Left hindlimb (tissue), 1 donor: ENCODE measurements around the gene CZIB.
"Not testable (repeated sequence)": the region's sequence is repeated elsewhere in the genome, so short reads cannot be mapped to it uniquely, and the experiment has no call there.

Experiments
- DNase-seq: peaks from one replicate; pipeline ENCODE4 v3.0.0-alpha.2; 2018

Gene CZIB

DNA sequence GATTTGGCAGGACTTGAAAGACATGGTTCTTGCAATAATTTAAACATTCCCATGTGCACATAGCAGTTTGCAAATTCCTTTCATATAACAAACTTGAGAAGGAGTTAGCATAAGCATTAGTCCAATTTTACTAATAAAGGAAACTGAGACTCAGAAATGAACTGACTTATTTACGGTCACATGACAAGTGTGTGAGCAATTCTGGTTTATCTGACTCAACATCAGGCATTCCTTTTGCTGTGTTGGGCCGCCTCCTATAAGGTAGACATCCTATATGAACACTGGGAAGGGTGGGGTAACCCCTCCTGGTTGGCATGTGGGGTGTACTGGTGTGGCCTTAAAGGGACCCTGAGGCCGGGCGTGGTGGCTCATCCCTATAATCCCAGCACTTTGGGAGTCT lies 32.3 kb downstream of the CZIB start:
- no peak for DNase-seq

DNA sequence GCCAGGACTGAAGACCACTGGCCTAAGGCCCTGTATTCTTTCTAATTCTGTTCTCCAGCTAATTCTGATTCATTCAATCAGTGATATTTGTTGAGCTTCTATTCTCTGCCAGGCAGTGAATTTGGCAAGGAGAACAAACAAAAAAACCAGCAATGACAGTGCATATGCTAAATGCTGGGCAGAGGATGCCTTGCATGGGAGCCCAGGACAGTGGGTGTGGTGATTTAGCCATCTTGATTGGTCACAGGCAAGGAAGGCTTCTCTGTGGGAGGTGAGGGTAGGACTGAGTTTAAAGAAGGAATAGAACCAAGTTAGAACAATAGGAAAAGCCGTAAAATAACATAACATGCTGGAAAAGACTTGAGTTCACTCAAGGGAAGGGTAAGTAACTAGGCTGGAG lies 33.0 kb downstream of the CZIB start:
- DNase-seq: no peak

DNA sequence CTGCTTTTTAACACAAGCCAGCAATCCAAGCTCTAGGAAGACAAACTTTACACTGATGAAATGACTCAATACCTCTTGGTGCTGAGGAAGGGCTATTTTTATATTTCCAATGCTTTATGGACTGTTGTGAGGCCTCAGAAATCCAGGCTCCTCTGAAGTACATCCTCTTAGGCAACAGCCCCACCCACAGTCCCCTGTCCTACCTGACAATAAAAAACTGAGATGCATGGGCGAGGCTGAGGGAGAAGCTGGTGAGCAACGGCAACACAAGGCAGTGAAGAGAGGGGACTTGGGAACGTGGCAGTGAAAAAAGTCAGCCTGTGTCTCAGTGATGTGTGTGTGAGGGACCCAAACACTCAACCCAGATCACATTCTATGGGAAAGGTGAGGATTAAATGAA lies 33.9 kb downstream of the CZIB start:
- no peak for DNase-seq

DNA sequence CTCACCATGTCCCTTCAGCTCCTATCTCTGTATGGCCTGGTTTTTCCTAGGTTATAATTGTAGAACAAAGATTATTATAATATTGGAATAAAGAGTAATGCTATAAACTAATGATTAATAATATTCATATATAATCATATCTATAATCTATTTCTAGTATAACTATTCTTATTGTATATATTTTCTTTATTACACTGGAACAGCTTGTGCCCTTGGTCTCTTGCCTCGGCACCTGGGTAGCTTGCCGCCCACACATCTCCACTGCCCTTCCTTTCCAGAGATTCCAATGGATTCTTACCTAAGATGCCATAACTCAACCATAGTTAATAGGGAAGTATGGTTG lies 34.5 kb downstream of the CZIB start:
- not testable (repeated sequence) for DNase-seq

DNA sequence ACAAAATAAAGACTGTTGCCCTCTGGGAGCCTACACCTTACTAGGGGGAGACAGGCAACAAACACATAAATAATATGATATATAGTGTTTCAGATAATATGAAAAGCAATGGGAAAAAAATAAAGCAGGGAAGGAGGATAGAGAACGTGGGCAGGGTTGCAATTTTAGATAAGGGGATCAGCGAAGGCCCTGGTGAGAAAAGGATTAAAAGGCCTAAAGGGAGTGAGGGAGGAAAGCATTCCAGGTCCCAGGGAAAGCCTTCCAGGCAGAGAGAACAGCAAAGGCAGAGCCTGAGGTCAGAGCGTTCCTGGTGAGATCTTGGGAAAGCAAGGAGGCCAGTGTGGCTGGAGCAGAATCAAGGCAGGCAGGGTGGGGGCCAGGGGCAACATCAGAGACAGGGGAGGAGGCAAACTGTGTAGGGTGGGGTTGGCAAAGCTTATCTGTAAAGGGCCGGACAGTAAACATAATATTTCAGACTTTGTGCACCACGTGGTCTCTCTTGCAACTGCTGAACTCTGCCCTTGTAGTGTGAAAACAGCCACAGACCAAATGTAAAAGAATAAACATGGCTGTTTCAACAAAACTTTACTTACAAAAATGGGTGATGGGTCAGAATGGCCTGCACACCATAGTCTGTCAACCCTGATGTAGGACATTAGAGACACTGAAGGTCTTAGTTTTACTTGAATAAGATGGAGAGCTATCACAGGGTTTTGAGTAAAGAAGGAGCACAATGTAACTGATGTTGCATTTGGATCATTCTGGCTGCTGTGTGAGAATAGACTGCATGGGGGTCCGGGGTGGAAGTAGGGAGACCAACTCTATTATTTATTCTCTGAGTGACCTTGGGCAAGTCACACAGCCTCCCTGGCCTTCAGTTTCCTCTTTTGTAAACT lies 37.1 kb downstream of the CZIB start:
- DNase-seq: no peak

DNA sequence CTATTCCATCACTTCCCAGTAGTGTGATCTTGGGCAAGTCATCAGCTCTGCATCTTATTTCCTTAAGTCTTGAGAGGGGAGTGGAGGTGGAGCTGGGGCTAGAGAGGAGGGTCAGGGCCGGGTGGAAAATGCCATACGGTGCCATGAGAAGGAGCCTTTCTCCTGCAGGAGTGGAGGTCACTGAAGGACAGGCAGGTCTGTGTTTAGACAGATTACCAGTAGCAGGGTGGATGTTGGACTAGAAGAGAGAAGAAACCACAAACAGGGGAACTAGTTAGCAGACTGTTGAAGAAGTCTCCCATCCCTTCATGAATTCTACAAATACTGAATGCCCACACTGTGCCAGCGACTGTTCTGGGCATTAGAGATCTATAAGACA lies 37.7 kb downstream of the CZIB start:
- DNase-seq: no peak

DNA sequence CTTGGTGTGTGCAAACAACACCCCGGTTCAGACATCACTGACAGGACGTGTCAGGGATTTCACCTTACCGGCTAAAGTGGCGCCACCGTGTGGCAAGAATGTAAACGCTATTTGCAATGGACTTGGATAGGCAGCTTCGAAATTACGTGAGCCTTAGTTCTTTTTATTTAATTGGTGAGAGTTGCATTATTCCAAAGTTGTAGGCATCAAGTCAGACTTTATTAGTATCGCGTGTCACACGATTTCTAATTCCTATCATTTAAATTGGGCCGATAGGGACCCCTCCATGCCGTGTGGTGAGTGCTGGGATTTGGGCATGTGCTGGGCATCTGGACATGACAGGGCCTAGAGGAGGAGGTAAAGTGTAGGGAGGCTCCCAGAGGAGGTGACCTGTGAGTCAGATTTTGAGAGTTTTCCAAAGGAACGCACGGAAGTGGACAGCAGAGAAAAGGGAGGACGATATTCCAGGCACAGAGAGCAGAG lies 38.3 kb downstream of the CZIB start:
- peak; percentile 67 for DNase-seq

DNA sequence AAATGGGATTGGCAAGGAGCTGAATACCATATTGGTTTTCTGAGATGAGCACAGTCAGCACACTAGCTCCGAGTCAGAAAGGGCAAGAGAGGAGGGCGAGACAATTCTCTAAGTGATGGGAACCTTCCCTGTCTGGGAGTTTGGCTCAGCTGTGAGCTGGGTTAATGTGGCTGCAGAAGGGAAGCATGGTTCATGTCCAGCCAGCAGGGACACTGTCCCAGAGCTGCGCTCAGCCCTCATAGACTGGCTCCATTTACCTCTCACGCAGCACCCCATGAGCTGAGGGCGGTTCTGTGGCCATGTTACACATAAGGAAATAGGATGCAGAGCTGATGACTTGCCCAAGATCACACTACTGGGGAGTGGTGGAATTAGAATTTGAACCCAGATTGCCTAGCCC lies 39.5 kb downstream of the CZIB start:
- no peak for DNase-seq

DNA sequence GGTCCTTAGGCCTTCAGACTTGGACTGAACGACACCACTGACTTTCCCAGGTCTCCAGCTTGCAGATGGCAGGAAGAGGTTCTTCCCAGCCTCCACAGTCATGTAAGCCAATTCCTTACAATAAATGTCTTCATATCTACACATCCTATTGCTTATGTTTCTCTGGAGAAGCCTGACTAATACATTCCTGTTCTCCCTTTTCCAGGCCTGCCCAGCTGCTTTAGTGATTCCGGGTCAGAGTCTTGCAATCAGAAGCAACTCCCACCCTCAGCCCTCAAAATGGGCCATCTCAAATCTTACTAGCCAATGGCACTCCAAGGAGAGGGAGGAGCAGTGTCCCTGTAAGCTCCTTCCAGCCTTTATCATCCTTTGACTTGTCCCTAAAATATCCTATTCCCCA lies 40.2 kb downstream of the CZIB start:
- no peak for DNase-seq

DNA sequence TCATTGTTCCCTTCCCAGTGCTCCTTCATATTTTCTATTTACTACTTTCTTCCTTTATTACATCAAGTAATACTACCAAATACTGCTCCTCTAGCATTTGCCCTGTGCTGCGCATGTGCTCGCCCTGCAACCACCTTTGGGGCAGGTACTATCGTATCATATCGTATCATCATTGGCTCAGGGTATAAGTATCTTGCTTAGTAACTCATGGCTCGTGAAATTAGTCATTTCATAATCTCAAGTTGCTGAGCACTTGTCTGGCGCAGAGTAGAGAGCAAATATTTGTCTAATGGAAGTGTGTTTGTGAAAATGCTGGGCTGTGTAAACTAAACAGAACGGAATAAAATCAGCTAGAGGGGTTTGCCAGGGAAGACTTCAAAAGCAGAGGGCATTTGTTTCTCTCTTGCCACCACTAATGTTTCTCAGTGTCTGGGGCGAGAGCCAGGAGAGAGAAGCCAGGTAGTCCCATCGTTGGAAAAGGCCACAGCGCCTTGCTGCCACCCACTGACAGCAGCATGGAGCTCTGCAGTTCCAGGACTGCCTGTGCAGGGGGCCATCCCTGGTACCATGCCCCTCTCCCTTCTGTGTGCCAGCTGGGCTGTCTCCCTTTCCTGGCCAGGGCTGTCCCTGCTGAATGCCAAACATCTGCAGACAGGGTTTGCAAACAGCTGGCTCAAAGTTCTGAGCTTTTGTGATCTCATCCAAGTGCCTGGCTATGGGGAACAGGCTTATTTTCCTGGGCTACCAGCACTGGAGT lies 43.8 kb downstream of the CZIB start:
- DNase-seq: peak; percentile 62

DNA sequence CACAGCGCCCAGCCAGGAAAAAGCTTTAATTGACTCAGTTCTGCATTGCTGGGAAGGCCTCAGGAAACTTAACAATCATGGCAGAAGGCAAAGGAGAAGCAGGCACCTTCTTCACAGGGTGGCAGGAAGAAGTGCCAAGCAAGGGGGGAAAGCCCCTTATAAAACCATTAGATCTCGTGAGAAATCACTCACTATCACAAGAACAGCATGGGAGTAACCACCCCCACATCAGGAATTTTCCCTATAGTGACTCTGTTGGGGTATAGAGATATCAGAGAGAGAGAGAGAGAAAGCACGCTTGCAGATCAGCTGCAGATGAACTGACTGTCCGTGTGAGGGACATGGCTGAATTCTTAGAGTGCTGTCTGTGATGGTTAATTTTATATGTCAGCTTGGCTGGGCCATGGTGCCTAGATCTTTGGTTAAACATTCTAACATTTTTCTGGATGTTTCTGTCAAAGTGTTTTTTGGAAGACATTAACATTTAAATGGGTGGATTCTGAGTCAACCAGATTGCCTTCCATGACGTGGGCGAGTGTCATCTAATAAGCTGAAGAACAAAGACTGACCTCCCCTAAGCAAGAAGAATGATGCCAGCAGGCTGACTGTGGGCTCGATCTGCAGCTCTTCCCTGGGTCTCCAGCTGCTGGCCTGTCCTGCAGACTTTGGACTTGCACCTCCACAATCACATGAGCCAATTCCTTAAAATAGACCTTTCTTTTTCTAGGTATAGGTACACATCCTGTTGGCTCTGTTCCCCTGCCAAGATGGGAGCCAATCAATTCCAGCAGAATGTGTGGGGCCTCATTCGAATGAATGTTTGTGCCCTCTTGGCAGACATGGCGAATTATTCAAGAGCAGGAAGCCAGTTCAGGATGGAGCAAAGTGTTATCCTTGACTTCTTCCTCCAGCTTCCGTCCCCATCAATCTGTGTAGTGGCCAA lies 45.2 kb downstream of the CZIB start:
- no peak for DNase-seq

DNA sequence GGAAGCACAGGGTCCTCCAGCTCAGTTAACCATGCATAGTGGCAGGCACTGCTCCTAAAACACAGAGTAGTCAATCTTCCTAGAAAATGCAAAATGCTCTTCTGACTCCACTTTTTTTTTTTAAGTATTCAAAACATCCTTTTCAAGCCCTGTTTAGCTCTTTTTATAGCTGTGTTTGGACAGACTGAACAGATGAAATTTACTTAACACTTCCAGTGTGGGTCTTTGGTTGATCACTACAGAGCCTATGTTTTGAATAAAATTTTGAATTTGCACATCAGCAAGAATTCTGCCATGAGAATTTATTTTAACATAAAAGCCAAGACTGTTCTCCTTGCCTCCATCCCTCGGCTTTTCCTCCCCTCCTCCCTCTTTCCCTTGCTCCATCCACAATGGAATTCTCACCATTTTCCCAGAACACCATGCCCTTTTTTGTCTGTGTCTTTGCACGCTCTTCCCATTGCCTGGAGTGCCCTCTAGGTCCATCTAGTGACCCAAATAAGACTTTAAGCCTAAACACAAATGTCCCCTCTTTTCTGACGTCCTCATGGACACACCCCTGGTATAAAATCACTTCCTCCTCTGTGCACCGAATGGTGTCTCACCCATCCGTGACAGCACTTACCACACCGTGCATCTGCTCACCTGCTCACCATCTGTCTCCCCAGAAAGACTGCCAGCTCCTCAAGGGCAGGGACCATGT lies 47.9 kb downstream of the CZIB start:
- no peak for DNase-seq

DNA sequence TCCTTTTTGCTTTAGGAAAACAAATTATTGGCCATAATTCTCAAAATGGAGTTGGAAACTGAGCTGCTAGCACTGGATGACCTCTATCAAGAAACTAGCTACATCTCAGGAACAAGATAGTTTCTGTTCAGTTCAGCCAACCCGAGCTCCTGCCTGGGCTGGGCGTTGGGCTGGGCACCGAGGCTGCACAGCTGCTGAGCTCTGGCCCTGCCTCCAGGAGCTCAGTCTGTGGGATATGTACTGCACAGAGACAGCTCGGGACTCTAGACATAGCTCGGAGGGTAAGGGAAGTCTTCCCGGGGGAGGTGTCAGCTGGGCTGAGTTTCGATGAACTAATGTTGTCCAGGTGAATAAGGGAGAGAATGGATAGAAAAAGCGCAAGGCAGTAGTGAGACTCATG lies 53.5 kb downstream of the CZIB start:
- DNase-seq: no peak

DNA sequence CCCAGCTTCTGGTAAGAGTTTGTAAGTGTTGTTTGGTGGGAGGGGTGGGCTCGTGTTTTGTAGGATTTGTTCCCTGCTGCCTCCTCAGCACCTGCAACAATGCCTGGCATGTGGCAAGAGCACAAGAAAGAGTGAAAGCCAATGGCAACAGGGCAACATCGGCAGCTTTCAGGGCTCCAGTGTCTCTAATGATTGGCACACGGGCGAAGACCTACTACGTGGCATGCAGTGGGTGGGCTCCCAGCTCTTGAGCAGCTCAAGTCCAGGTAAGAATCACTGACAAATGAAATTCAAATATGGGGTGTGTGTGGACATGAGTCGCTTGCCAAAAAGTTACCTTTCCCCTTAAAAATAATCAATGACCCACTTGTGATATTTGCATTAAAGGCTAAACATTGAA lies 54.1 kb downstream of the CZIB start:
- no peak for DNase-seq

DNA sequence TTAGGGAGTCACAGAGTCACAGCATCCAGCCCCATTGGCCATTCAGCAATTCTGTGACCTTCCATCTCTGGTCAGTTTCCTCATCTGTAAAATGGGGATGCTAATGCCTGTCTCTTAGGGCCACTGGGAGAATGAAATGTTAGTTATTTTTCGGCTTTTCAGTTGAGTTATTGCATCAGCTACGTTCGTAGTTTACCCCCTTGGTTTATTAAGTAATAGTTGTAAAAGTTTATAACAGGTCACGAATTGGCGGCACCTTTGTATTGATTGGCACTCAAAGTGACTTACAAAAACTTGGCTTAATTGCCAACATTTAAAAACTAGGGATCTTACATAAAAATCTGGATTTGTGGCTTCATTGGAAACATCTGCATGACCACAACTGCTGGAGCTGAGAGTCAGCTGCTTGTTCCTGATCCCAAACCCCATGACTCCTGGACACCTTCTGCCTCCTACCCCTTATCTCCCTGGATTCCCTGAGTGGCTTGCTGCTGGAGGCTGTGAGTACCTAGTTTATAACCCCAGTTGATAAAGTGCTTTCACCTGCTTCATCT lies 54.9 kb downstream of the CZIB start:
- DNase-seq: no peak
